GM12878 (cell line): ENCODE measurements around the gene ETS1. TPM values are rescaled to one million over a fixed set of nuclear protein-coding genes. Genes with fewer than 3 reads are reported as not detected.

ENCODE experiments used
- ATAC-seq: fragments of 200-7000 bp; cut with Tn5 transposase; 3 replicates; pipeline ENCODE4 v1.9.1; 2020; ENCODE audit warnings: mild to moderate bottlenecking, moderate library complexity
- BruUV-seq: library from RNA; stranded (reverse); fragments of 400-500 nt; replicated peaks from 2 replicates; lab custom pipeline; 2021; lab: Mats Ljungman, UMichigan
- CTCF ChIA-PET: fragments of 300-600 bp; sonication (Branson Sonifier 250); formaldehyde crosslinking; extraction: SDS; loops from one replicate; lab custom pipeline; 2021; ENCODE audit warnings: inconsistent platforms; lab: Yijun Ruan, JAX
- POLR2A ChIA-PET: fragments of 350-600 bp; formaldehyde crosslinking; extraction: SDS; loops from one replicate; lab custom pipeline; 2021; ENCODE audit warnings: inconsistent platforms; lab: Charles Lee
- RAD21 ChIA-PET: fragments of 300-600 bp; sonication (Branson Sonifier 250); formaldehyde crosslinking; loops from one replicate; lab custom pipeline; 2023; ENCODE audit warnings: antibody characterized with exemption; ENCODE audit not compliant: unreplicated experiment; lab: Charles Lee
- SMC1A ChIA-PET: fragments of 300-600 bp; sonication (Branson Sonifier 250); formaldehyde crosslinking; loops from one replicate; lab custom pipeline; 2023; ENCODE audit not compliant: unreplicated experiment, uncharacterized antibody; lab: Charles Lee
- DNase-seq: peaks from one replicate; pipeline ENCODE4 v3.0.0-alpha.2; 2011; ENCODE audit warnings: low read depth, low spot score
- FAIRE-seq: peaks from 3 replicates; lab custom pipeline; 2011; peaks lifted over from hg19 to GRCh38; lab: Jason Lieb, UNC
- H2AFZ ChIP-seq: 2 replicates; pipeline ENCODE4 v1.6.0; 2011; ENCODE audit warnings: low read depth, low read length, control low read depth; ENCODE audit not compliant: control insufficient read depth
- H3K27ac ChIP-seq: 2 replicates; pipeline ENCODE4 v1.5.1; 2011; ENCODE audit warnings: control low read depth; ENCODE audit not compliant: control insufficient read depth, insufficient read depth
- H3K27me3 ChIP-seq, 2 experiments: replicated peaks in 1 of 2; 2 replicates each; pipeline versions ENCODE4 v1.6.0 to v1.6.1; 2011; ENCODE audit warnings: low read length in 1 of 2; ENCODE audit not compliant: control insufficient read depth in 2 of 2, insufficient read depth in 2 of 2
- H3K36me3 ChIP-seq, 2 experiments: 2 replicates each; pipeline ENCODE4 v1.5.1; 2011; ENCODE audit warnings: low read length in 1 of 2; ENCODE audit not compliant: control insufficient read depth in 2 of 2, insufficient read depth in 2 of 2
- H3K4me1 ChIP-seq: 2 replicates; pipeline ENCODE4 v1.6.1; 2011; ENCODE audit warnings: mild to moderate bottlenecking, low read length, moderate library complexity, mixed read lengths; ENCODE audit not compliant: control insufficient read depth, insufficient read depth
- H3K4me2 ChIP-seq: 2 replicates; pipeline ENCODE4 v1.6.0; 2011; ENCODE audit warnings: control low read depth; ENCODE audit not compliant: control insufficient read depth, insufficient read depth
- H3K4me3 ChIP-seq: fragments of 200-600 bp; sonication (generic); 2 replicates; pipeline ENCODE4 v1.5.1; 2016
- H3K79me2 ChIP-seq: 2 replicates; pipeline ENCODE4 v1.6.0; 2011; ENCODE audit warnings: low read length; ENCODE audit not compliant: control insufficient read depth, insufficient read depth
- H3K9ac ChIP-seq: 2 replicates; pipeline ENCODE4 v1.8.0; 2011; ENCODE audit warnings: low read length, control low read depth, mixed read lengths; ENCODE audit not compliant: control insufficient read depth, insufficient read depth
- H3K9me3 ChIP-seq: replicated peaks from 3 replicates; pipeline ENCODE4 v1.5.1; 2011; ENCODE audit warnings: mild to moderate bottlenecking, low read length; ENCODE audit not compliant: control insufficient read depth, insufficient read depth
- H4K20me1 ChIP-seq: 2 replicates; pipeline ENCODE4 v1.6.0; 2011; ENCODE audit not compliant: control insufficient read depth, insufficient read depth
- BMI1 ChIP-seq: fragments of 450-650 bp; IDR thresholded peaks from 2 replicates; pipeline ENCODE4 v1.6.1; 2016; ENCODE audit warnings: mild to moderate bottlenecking, moderate library complexity, borderline replicate concordance
- E4F1 ChIP-seq: fragments of 450-650 bp; IDR thresholded peaks from 2 replicates; pipeline ENCODE4 v1.6.1; 2018; ENCODE audit warnings: borderline replicate concordance, mild to moderate bottlenecking; ENCODE audit not compliant: partially characterized antibody
- FOXM1 ChIP-seq: IDR thresholded peaks from 2 replicates; pipeline ENCODE4 v1.6.1; 2012; ENCODE audit warnings: low read depth, mild to moderate bottlenecking, inconsistent platforms, low read length, moderate library complexity
- MAX ChIP-seq: IDR thresholded peaks from 2 replicates; pipeline ENCODE4 v1.6.1; 2012; ENCODE audit warnings: low read depth, low read length, improper control_type of control experiment
- MYC ChIP-seq: IDR thresholded peaks from 2 replicates; pipeline ENCODE4 v1.6.1; 2011; ENCODE audit warnings: mild to moderate bottlenecking, low read length, moderate library complexity, inconsistent platforms; ENCODE audit not compliant: insufficient read depth, insufficient replicate concordance, insufficient read length, severe bottlenecking
- POLR2AphosphoS2 ChIP-seq: IDR thresholded peaks from 2 replicates; pipeline ENCODE4 v1.6.1; 2011; ENCODE audit warnings: low read depth, mild to moderate bottlenecking, low read length, improper control_type of control experiment, moderate library complexity
- RFX5 ChIP-seq: IDR thresholded peaks from 2 replicates; pipeline ENCODE4 v1.6.1; 2011; ENCODE audit warnings: low read depth, low read length, improper control_type of control experiment
- SMARCA5 ChIP-seq: fragments of 450-650 bp; IDR thresholded peaks from 2 replicates; pipeline ENCODE4 v1.6.1; 2017; ENCODE audit warnings: mild to moderate bottlenecking
- SP1 ChIP-seq: IDR thresholded peaks from one replicate; pipeline ENCODE4 v1.6.1; 2011; ENCODE audit warnings: low read depth, low read length
- SREBF2 ChIP-seq: IDR thresholded peaks from 2 replicates; pipeline ENCODE4 v1.6.1; 2012; ENCODE audit warnings: mild to moderate bottlenecking, low read length
- SRF ChIP-seq, 2 experiments: IDR thresholded peaks; 2 replicates each; pipeline ENCODE4 v1.6.1; 2011; ENCODE audit warnings: low read depth in 2 of 2, low read length in 2 of 2, mild to moderate bottlenecking in 1 of 2, moderate library complexity in 1 of 2
- STAT3 ChIP-seq: IDR thresholded peaks from 2 replicates; pipeline ENCODE4 v1.6.1; 2011; ENCODE audit warnings: low read depth, low read length, improper control_type of control experiment
- TCF12 ChIP-seq: IDR thresholded peaks from 2 replicates; pipeline ENCODE4 v1.6.1; 2011; ENCODE audit warnings: low read depth, mild to moderate bottlenecking, low read length
- TCF3 ChIP-seq: IDR thresholded peaks from 2 replicates; pipeline ENCODE4 v1.6.1; 2012; ENCODE audit warnings: low read depth, mild to moderate bottlenecking, low read length, borderline replicate concordance; ENCODE audit not compliant: insufficient read depth
- ZBTB40 ChIP-seq: fragments of 450-650 bp; IDR thresholded peaks from 2 replicates; pipeline ENCODE4 v1.6.1; 2016; ENCODE audit warnings: mild to moderate bottlenecking, moderate library complexity, borderline replicate concordance
- WGBS: methylation state at CpG from one replicate; pipeline ENCODE4 v1.1.6; 2016; ENCODE audit warnings: low lambda C conversion rate; ENCODE audit not compliant: insufficient replicate concordance, insufficient coverage; ENCODE audit errors: missing lambda C conversion rate; 5-methylcytosine and 5-hydroxymethylcytosine counted together
- in situ Hi-C: fragments of 300-500 bp; cut with MboI; formaldehyde crosslinking; loops from 9 replicates; pipeline ENCODE4 v1.14.3; 2018; ENCODE audit warnings: mixed read lengths
- intact Hi-C: fragments of 100-400 bp; cut with micrococcal nuclease; formaldehyde crosslinking; loops from one replicate; pipeline ENCODE4 v1.14.2; 2022; ENCODE audit not compliant: unreplicated experiment
- polyA plus RNA-seq, 11 experiments: library from polyadenylated mRNA; depleted of rRNA in 4 of 11; unstranded in 6 of 11; stranded (reverse) in 5 of 11; fragments of >200 nt; fragmentation: Nextera tagmentation in 4 of 11; fragmentation: Illumina TruSeq in 1 of 11; extraction: Ambion mirVana in 4 of 11; extraction: Trizol in 1 of 11; gene quantifications; 1 replicate in 1 of 11; 2 replicates in 10 of 11; pipeline versions ENCODE4 v1.2.1 to v1.2.3, GENCODE V29; 2011 to 2016; ENCODE audit warnings: inconsistent platforms in 2 of 11, missing spikeins in 2 of 11, low read depth in 1 of 11
- total RNA-seq, 4 experiments: library from RNA; depleted of rRNA in 3 of 4; stranded (reverse); fragments of >200 nt in 3 of 4; fragmentation: Illumina TruSeq in 1 of 4; extraction: Trizol in 1 of 4; gene quantifications; 2 replicates each; pipeline versions ENCODE4 v1.2.1 to v1.2.3, GENCODE V29; 2013 to 2021

Gene ETS1
- total and polyA plus RNA-seq, 10 of the 15 experiments (the other 5 are each of a cell fraction or from before 2014, with no cell fraction given): 12.5 to 112 (median 55.5) TPM

DNA sequence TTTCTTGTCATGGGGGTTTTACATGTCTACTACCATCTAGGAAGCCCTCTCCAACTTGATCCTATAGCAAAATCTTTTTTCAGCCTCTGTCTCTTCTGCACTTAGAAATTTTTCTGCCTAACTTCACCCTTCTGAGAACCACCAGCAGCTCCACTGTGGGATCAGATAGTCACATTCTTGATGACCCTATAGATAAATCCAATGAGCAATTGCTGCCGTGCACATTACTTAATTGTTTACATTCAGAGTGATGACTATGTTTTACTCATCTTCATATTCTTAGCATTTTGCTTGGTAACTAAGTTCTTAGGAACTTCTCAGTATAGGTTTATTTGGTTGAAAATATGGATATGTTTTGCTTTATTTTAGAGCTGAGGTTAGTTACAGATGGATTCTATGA lies 12.4 kb upstream of the ETS1 start (continued):
- TF ChIP-seq STAT3: no peak

GRCh38 chr11:128598506-128599150 lies 11.3 kb upstream of the ETS1 start:
- WGBS: 75% methylated on average over 1 of the region's 1 CpG
- Histone ChIP-seq H3K4me1 (peaks cover 6% of the 10 kb centered on the region), H3K27ac (no peak overlapping the region), H4K20me1 (no peaks in the 10 kb centered on the region), H3K4me2 (no peak overlapping the region), H3K4me3 (no peak overlapping the region), H3K9me3 (no peaks in the 10 kb centered on the region), H2AFZ (no peak overlapping the region), H3K27me3 (no peaks in the 10 kb centered on the region), H3K36me3 (no peaks in the 10 kb centered on the region), H3K9ac (no peak overlapping the region), H3K79me2 (no peaks in the 10 kb centered on the region)
- TF ChIP-seq MYC: no peak
- no peak for TF ChIP-seq SMARCA5
- no peak for TF ChIP-seq SREBF2
- no peak for TF ChIP-seq MAX
- no peak for TF ChIP-seq RFX5
- TF ChIP-seq SP1: no peak
- TF ChIP-seq BMI1: no peak
- no peak for TF ChIP-seq ZBTB40
- TF ChIP-seq POLR2AphosphoS2: no peak
- TF ChIP-seq FOXM1: no peak
- TF ChIP-seq TCF3: no peak
- TF ChIP-seq SRF (IDR thresholded peaks at IDR 0.05; ENCODE audit: low read depth in 2 of 2, low read length in 2 of 2): no peak
- TF ChIP-seq TCF12: no peak
- no peak for TF ChIP-seq E4F1
- DNase-seq (no peak), ATAC-seq (no peak), FAIRE-seq (no peak)
- intact Hi-C loops: no loop called here
- BruUV-seq: no TSS peak
- POLR2A ChIA-PET: interaction anchor here (0.7 to 2.0 kb wide), 2 partner anchors 10 to 26 kb away, joined by 3 to 5 read pairs; no protein-coding TSS in a partner anchor
- SMC1A ChIA-PET: interaction anchor here (1.1 to 23.9 kb wide), 5 partner anchors 10 to 309 kb away, joined by 3 to 596 read pairs (median 4); no protein-coding TSS in a partner anchor
- RAD21 ChIA-PET: interaction anchor here (0.6 to 1.6 kb wide), 4 partner anchors 31 to 308 kb away, joined by 3 read pairs; no protein-coding TSS in a partner anchor
- CTCF ChIA-PET: interaction anchor here (0.5 to 18.0 kb wide), 9 partner anchors 11 to 441 kb away, joined by 3 to 444 read pairs (median 3); no protein-coding TSS in a partner anchor
- in situ Hi-C loops: no loop called here
